Naive thymus-derived CD8-positive, alpha-beta T cell (primary cell): ENCODE data around the gene ABL1. TPM values are rescaled to one million over a fixed set of nuclear protein-coding genes. Genes with fewer than 3 reads are reported as not detected.

ENCODE experiments used
- ATAC-seq, 2 donors: fragments of 150-1000 bp; cut with Tn5 transposase in 1 of 2; sonication (Bioruptor Pico), chemical (Tn5 transposase) in 1 of 2; 1 replicate in 1 of 2; 2 replicates in 1 of 2; pipeline ENCODE4 v1.10.0; 2021; ENCODE audit warnings: mild to moderate bottlenecking in 2 of 2, moderate library complexity in 2 of 2
- POLR2A ChIA-PET: fragments of 350-600 bp; sonication (Branson Sonifier 250); formaldehyde crosslinking; loops from one replicate; lab custom pipeline; 2021; ENCODE audit warnings: antibody characterized with exemption; lab: Charles Lee
- DNase-seq, 10 donors: peaks; one replicate each; pipeline versions ENCODE4 v3.0.0 to v3.0.0-alpha.2; 2020 to 2022
- H3K27ac Mint-ChIP-seq, 10 donors: one replicate each; pipeline ENCODE4 v1.8.0; 2020 to 2022; ENCODE audit warnings: mild to moderate bottlenecking in 10 of 10, mixed read lengths in 10 of 10, moderate library complexity in 4 of 10, inconsistent platforms in 1 of 10
- H3K27me3 Mint-ChIP-seq, 5 donors: one replicate each; pipeline ENCODE4 v1.8.0; 2021 to 2022; ENCODE audit warnings: mixed read lengths in 5 of 5
- H3K36me3 Mint-ChIP-seq, 3 donors: one replicate each; pipeline ENCODE4 v1.8.0; 2020 to 2022; ENCODE audit warnings: mixed read lengths in 3 of 3, mild to moderate bottlenecking in 2 of 3, inconsistent platforms in 1 of 3
- H3K4me1 Mint-ChIP-seq, 4 donors: one replicate each; pipeline ENCODE4 v1.8.0; 2021 to 2022; ENCODE audit warnings: mixed read lengths in 4 of 4
- H3K4me3 Mint-ChIP-seq, 10 donors: one replicate each; pipeline ENCODE4 v1.8.0; 2020 to 2022; ENCODE audit warnings: mild to moderate bottlenecking in 10 of 10, mixed read lengths in 10 of 10, moderate library complexity in 6 of 10, inconsistent platforms in 1 of 10
- H3K9me3 Mint-ChIP-seq, 9 donors: one replicate each; pipeline ENCODE4 v1.8.0; 2020 to 2022; ENCODE audit warnings: mixed read lengths in 9 of 9, mild to moderate bottlenecking in 3 of 9, inconsistent platforms in 1 of 9, moderate library complexity in 1 of 9
- polyA plus RNA-seq, 3 donors: library from polyadenylated mRNA; unstranded; fragments of 300-500 nt; fragmentation: Illumina TruSeq; gene quantifications; one replicate each; pipeline ENCODE4 v1.2.3, GENCODE V29; 2021
- total RNA-seq, 8 experiments: library from RNA in 2 of 8; stranded (reverse) in 2 of 8; gene quantifications; one replicate each; pipeline ENCODE4 v1.2.3 and lab custom pipeline; 2021 to 2026

ABL1 gene
- total and polyA plus RNA-seq, 5 experiments from 2014 or later: 6.4 to 38.9 (median 16.8) TPM

DNA sequence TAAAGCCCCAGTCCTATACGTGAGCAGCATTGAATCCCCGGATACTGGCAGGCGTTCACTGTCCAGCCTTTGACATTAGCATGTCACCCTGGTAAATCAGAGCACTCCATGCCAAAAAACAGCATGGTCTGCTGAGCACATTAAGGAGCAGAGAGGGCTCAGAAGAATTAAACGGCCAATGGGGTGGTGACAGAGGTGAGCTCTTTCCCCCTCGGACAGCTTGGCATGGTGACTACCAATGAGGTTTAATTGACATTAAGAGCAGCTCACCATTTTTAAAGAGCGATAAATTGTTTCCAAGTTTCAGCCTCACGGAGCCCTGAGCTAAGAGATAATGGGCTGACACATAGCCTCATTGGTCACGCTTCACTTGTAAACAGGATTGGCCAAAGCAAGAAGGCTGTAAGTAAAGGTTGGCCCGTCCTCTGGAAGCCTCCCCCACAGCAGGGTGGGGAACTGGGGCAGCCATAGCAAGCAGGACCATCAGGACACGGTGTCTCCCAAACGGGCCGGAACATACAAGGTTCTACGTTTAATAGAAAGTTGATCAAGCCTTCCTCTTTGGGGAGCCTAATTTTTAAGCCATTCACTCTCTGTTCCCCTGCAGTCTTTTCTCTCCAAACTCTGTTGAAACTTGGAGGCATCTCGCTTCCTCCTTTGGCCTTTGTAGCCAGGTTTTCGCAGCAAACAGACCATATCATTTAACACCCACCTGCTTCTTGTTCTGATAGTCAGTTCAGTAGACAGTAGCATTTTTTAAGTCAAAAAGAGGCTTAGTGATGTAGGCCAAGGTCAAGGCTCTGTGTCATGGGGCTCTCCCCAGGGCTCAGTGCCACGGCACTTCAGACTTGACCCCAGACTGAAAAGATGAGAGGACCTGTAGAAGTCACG, 35.7 kb downstream of the ABL1 start:
- Mint-ChIP-seq H3K27ac (peak overlapping the region in 1 of 10 donors; percentile 15), H3K4me1 (peaks cover 2 to 5% (median 3%) of the 10 kb centered on the region in 4 donors), H3K4me3 (no peak overlapping the region), H3K9me3 (no peaks in the 10 kb centered on the region), H3K27me3 (no peaks in the 10 kb centered on the region), H3K36me3 (peaks cover 0 to 57% (median 11%) of the 10 kb centered on the region in 3 donors)
- ATAC-seq (no peak), DNase-seq (no peak)
- POLR2A ChIA-PET: interaction anchor here (0.9 kb wide), 1 partner anchor 157 kb away, joined by 4 read pairs; no protein-coding TSS in a partner anchor

DNA sequence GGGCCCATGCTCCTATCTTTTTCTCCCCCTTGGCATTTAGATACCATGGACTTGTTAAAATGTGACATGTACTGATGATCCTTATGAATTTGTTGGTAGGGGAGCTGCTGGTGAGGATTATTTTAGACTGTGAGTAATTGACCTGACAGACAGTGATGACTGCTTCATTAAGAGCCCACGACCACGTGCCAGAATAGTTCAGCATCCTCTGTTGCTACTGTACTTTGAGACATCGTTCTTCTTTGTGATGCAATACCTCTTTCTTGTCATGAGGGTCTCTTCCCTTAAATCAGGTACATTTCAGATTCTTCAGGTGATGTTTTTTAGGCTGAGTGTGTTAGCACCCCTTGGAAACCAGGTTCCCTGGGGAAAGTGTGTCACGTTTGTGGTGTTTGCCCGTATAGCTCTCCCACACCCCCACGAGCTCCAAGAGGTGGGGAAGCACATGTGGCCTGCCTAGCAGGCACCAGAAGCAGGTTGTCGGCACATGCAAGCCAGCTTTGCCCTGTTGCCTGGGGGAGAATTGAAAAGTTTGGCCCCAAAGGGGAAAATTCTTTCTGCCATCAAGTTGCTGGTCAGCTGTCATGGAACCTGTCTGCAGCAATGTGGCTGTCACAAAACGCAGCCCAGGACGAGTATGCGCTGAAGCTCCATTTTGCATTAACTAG, 36.5 kb downstream of the ABL1 start:
- POLR2A ChIA-PET: no interaction called here
- Mint-ChIP-seq H3K4me1 (peaks cover 0 to under 1% (median under 1%) of the 10 kb centered on the region in 4 donors), H3K9me3 (no peaks in the 10 kb centered on the region), H3K27ac (peak overlapping the region in 1 of 10 donors; percentile 15), H3K4me3 (no peak overlapping the region), H3K36me3 (peaks cover 0 to 59% (median 11%) of the 10 kb centered on the region in 3 donors), H3K27me3 (no peaks in the 10 kb centered on the region)
- DNase-seq (no peak), ATAC-seq (no peak)

GRCh38 chr9:130872093-130872492, 37.0 kb downstream of the ABL1 start:
- no peak for DNase-seq
- H3K27me3 Mint-ChIP-seq: no peaks in the 10 kb centered on the region
- no peak overlapping the region for H3K27ac Mint-ChIP-seq
- no peak overlapping the region for H3K4me3 Mint-ChIP-seq
- H3K36me3 Mint-ChIP-seq: peaks cover 0 to 64% (median 11%) of the 10 kb centered on the region in 3 donors
- no peak for ATAC-seq
- POLR2A ChIA-PET: no interaction called here
- no peaks in the 10 kb centered on the region for H3K9me3 Mint-ChIP-seq
- H3K4me1 Mint-ChIP-seq: no peaks in the 10 kb centered on the region

GRCh38 chr9:130872508-130872907, 37.5 kb downstream of the ABL1 start:
- no peaks in the 10 kb centered on the region for H3K9me3 Mint-ChIP-seq
- no peak overlapping the region for H3K27ac Mint-ChIP-seq
- POLR2A ChIA-PET: no interaction called here
- H3K27me3 Mint-ChIP-seq: no peaks in the 10 kb centered on the region
- no peaks in the 10 kb centered on the region for H3K4me1 Mint-ChIP-seq
- H3K4me3 Mint-ChIP-seq: no peak overlapping the region
- peaks cover 0 to 68% (median 12%) of the 10 kb centered on the region in 3 donors for H3K36me3 Mint-ChIP-seq
- ATAC-seq (no peak), DNase-seq (no peak)

GRCh38 chr9:130872912-130873503, 38.0 kb downstream of the ABL1 start:
- ATAC-seq (no peak), DNase-seq (no peak)
- Mint-ChIP-seq H3K27ac (peak overlapping the region in 1 of 10 donors; percentile 27), H3K4me1 (no peaks in the 10 kb centered on the region), H3K36me3 (peaks cover 0 to 73% (median 12%) of the 10 kb centered on the region in 3 donors), H3K9me3 (no peaks in the 10 kb centered on the region), H3K27me3 (no peaks in the 10 kb centered on the region), H3K4me3 (no peak overlapping the region)
- POLR2A ChIA-PET: no interaction called here

DNA sequence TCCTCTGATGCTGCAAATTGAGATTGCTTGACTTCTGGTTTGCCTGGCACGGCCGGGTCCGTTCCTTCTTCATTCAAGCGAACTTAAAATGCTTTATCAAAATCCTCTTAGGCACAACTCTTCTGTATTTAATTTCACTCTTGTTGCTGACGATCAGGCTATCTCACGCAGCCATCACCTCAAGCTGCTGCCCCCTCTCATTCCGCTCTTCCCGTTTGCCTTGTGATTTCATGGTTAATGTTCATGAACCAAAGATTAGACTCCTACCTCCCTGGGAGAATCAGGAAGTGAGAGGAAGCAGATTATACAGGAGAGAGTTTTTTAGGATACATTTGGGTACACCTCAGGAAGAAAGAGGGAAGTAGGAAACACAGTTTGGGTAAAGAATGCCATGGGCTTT, 38.9 kb downstream of the ABL1 start:
- Mint-ChIP-seq H3K27me3 (no peaks in the 10 kb centered on the region), H3K4me1 (no peaks in the 10 kb centered on the region), H3K4me3 (no peak overlapping the region), H3K27ac (no peak overlapping the region), H3K36me3 (peaks cover 0 to 83% (median 20%) of the 10 kb centered on the region in 3 donors), H3K9me3 (no peaks in the 10 kb centered on the region)
- ATAC-seq: no peak
- DNase-seq: no peak
- POLR2A ChIA-PET: no interaction called here

- Mint-ChIP-seq H3K27me3 (no peaks in the 10 kb centered on the region), H3K36me3 (peaks cover 0 to 88% (median 23%) of the 10 kb centered on the region in 3 donors), H3K27ac (no peak overlapping the region), H3K9me3 (no peaks in the 10 kb centered on the region), H3K4me1 (no peaks in the 10 kb centered on the region), H3K4me3 (no peak overlapping the region)
- POLR2A ChIA-PET: no interaction called here
- ATAC-seq (no peak), DNase-seq (no peak)
Observed at GRCh38 chr9:130874783-130875182, 39.7 kb downstream of the ABL1 start.

DNA sequence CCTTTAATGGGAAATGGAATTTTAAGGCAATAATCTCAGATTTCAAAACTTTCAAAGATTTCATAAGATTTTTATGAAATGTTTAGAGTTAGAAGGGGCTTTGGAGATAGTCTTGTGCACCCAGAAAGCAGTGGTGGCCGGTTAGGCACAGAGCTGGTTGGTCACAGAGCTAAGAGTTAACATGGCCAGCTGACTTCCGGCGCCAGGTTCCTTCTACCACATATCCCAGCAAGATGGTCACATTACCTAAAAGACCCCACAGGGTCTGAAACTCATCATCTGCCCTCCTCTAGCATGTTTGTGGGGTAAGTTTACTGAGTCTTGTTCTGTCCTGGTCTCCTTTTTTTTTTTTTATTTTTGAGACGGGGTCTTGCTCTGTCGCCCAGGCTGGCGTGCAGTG, 42.2 kb downstream of the ABL1 start:
- Mint-ChIP-seq H3K4me1 (no peaks in the 10 kb centered on the region), H3K27me3 (no peaks in the 10 kb centered on the region), H3K4me3 (no peak overlapping the region), H3K9me3 (no peaks in the 10 kb centered on the region), H3K36me3 (peaks cover 0 to 93% (median 24%) of the 10 kb centered on the region in 3 donors), H3K27ac (no peak overlapping the region)
- DNase-seq: no peak
- POLR2A ChIA-PET: no interaction called here
- no peak for ATAC-seq

DNA sequence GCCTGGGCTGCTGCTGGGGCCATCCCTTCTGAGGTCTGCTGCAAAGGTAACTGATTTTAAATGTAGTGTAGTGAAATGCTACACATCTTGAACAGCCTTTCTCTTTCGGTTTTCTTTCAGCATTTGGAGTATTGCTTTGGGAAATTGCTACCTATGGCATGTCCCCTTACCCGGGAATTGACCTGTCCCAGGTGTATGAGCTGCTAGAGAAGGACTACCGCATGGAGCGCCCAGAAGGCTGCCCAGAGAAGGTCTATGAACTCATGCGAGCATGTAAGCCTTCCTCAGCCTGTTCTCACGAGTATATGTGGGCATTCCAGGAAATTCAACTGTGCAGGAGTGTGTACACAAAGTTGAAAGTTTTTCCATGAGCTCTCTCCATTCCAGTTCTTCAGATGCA, 43.2 kb downstream of the ABL1 start:
- DNase-seq: no peak
- no peaks in the 10 kb centered on the region for H3K9me3 Mint-ChIP-seq
- H3K36me3 Mint-ChIP-seq: peaks cover 0 to 83% (median 24%) of the 10 kb centered on the region in 3 donors
- no peak overlapping the region for H3K27ac Mint-ChIP-seq
- ATAC-seq: no peak
- H3K4me1 Mint-ChIP-seq: no peaks in the 10 kb centered on the region
- POLR2A ChIA-PET: interaction anchor here (0.6 kb wide), 1 partner anchor 44 kb away, joined by 3 read pairs; no protein-coding TSS in a partner anchor
- no peaks in the 10 kb centered on the region for H3K27me3 Mint-ChIP-seq
- H3K4me3 Mint-ChIP-seq: no peak overlapping the region

GRCh38 chr9:130879863-130880411, 44.9 kb downstream of the ABL1 start:
- POLR2A ChIA-PET: no interaction called here
- H3K36me3 Mint-ChIP-seq: peaks cover 0 to 78% (median 15%) of the 10 kb centered on the region in 3 donors

GRCh38 chr9:130880599-130881220, 45.7 kb downstream of the ABL1 start:
- POLR2A ChIA-PET: no interaction called here
- peaks cover 0 to 75% (median 15%) of the 10 kb centered on the region in 3 donors for H3K36me3 Mint-ChIP-seq
- no peak for DNase-seq
- H3K4me3 Mint-ChIP-seq: no peak overlapping the region
- H3K27ac Mint-ChIP-seq: no peak overlapping the region
- H3K9me3 Mint-ChIP-seq: no peaks in the 10 kb centered on the region
- H3K4me1 Mint-ChIP-seq: no peaks in the 10 kb centered on the region
- ATAC-seq: no peak
- H3K27me3 Mint-ChIP-seq: no peaks in the 10 kb centered on the region

More at GRCh38 chr9:130879863-130880411, 44.9 kb downstream of the ABL1 start:
- ATAC-seq (no peak), DNase-seq (no peak)
- Mint-ChIP-seq H3K4me1 (no peaks in the 10 kb centered on the region), H3K4me3 (no peak overlapping the region), H3K27ac (no peak overlapping the region), H3K9me3 (no peaks in the 10 kb centered on the region), H3K27me3 (no peaks in the 10 kb centered on the region)

GRCh38 chr9:130881516-130881915, 46.5 kb downstream of the ABL1 start:
- no peaks in the 10 kb centered on the region for H3K4me1 Mint-ChIP-seq
- H3K27me3 Mint-ChIP-seq: no peaks in the 10 kb centered on the region
- H3K27ac Mint-ChIP-seq: no peak overlapping the region
- no peak overlapping the region for H3K4me3 Mint-ChIP-seq
- DNase-seq: no peak
- peaks cover 0 to 77% (median 15%) of the 10 kb centered on the region in 3 donors for H3K36me3 Mint-ChIP-seq
- POLR2A ChIA-PET: no interaction called here
- H3K9me3 Mint-ChIP-seq: no peaks in the 10 kb centered on the region
- ATAC-seq: no peak
